AG08396 (cell line): ENCODE results near the gene SUSD6.
"Not testable (repeated sequence)": the region's sequence is repeated elsewhere in the genome, so short reads cannot be mapped to it uniquely, and the experiment has no call there.

Experiments
- DNase-seq: peaks from one replicate; pipeline ENCODE4 v3.0.0; 2012; ENCODE audit warnings: low spot score, mixed read lengths

SUSD6 gene

GRCh38 chr14:69695322-69696203, 84.2 kb downstream of the SUSD6 start:
- no peak for DNase-seq

GRCh38 chr14:69696204-69696527, 84.8 kb downstream of the SUSD6 start:
- DNase-seq = no peak

GRCh38 chr14:69696633-69697557, 85.5 kb downstream of the SUSD6 start:
- no peak for DNase-seq

GRCh38 chr14:69698572-69698971, 87.2 kb downstream of the SUSD6 start:
- DNase-seq = no peak

- DNase-seq = not testable (repeated sequence)
Observed at GRCh38 chr14:69699243-69699642, 87.8 kb downstream of the SUSD6 start.

- no peak for DNase-seq
Observed at GRCh38 chr14:69699748-69700303, 88.4 kb downstream of the SUSD6 start.

GRCh38 chr14:69700575-69700974, 89.2 kb downstream of the SUSD6 start:
- no peak for DNase-seq

GRCh38 chr14:69701291-69701690, 89.9 kb downstream of the SUSD6 start:
- no peak for DNase-seq

- no peak for DNase-seq
Observed at GRCh38 chr14:69701857-69702256, 90.5 kb downstream of the SUSD6 start.

GRCh38 chr14:69703047-69704039, 91.9 kb downstream of the SUSD6 start:
- no peak for DNase-seq

GRCh38 chr14:69704319-69704718, 92.9 kb downstream of the SUSD6 start:
- no peak for DNase-seq

- no peak for DNase-seq
Observed at GRCh38 chr14:69705706-69706105, 94.3 kb downstream of the SUSD6 start.

- DNase-seq = no peak
Observed at GRCh38 chr14:69708049-69708448, 96.7 kb downstream of the SUSD6 start.

GRCh38 chr14:69708586-69709560, 97.5 kb downstream of the SUSD6 start:
- no peak for DNase-seq

GRCh38 chr14:69710378-69710777, 99.0 kb downstream of the SUSD6 start:
- DNase-seq = no peak

- no peak for DNase-seq
Observed at GRCh38 chr14:69711065-69711464, 99.7 kb downstream of the SUSD6 start.

GRCh38 chr14:69711477-69711876, 100.1 kb downstream of the SUSD6 start:
- DNase-seq = no peak

GRCh38 chr14:69711881-69712560, 100.6 kb downstream of the SUSD6 start:
- DNase-seq = no peak

- DNase-seq = no peak
Observed at GRCh38 chr14:69712599-69713088, 101.2 kb downstream of the SUSD6 start.
